Erythroblast (primary cell): ENCODE data around the gene ZNF222.

Experiments used
- DNase-seq, 2 experiments: peaks; one replicate each; lab custom pipeline; 2025; lab: John Stamatoyannopoulos, UW
- GATA1 ChIP-seq: IDR thresholded peaks from 2 replicates; pipeline ENCODE4 v1.6.1; 2011; ENCODE audit warnings: low read depth, mild to moderate bottlenecking, control low read depth, low read length, moderate library complexity
- POLR2A ChIP-seq: IDR thresholded peaks from 2 replicates; pipeline ENCODE4 v1.6.1; 2011; ENCODE audit warnings: mild to moderate bottlenecking, low read length

Gene ZNF222

DNA sequence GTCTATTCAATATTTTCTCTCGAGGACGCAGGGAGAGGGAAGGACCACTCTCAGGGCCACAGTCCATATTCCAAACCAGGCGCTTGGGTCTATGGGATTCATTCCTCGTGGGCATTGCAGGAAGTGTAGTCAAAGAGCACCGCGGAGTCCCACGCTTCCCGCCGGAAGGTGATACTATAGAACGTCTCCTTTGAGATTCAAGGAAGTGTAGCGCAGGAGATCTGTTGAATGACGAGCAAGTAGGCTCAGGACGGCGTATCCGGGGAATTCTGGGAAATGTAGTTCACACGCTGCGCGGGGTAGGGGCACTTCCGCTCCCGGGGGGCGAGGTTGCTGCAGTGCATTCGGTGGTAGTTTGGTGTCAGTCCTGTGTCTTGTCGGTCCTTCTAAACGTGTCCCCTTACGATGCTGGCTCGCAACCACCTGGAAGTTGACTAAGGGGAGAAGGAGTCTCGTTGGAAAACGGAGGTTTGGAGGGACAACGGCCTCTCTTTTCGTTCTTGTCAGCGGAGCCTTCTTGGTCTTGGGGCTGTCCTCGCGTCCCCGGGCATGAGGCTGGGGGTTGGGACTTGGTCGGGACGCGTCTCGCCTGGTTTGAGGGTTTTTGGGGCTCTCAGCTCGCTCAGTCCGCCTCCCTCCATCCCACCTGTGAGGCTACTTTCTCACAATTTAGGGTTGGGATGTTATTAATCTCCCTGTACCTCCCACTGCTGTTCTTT, 46.8 kb downstream of the ZNF222 start, which contains the start of gene ZNF284:
ZNF284 (plus strand) TSS at position 336 of the 719 bp plus-strand sequence. CDS start 4,231 bp downstream, outside the sequence.
- peak; percentile 65 for TF ChIP-seq POLR2A
- TF ChIP-seq GATA1: no peak
- peak; percentile 88 to 90 for DNase-seq

DNA sequence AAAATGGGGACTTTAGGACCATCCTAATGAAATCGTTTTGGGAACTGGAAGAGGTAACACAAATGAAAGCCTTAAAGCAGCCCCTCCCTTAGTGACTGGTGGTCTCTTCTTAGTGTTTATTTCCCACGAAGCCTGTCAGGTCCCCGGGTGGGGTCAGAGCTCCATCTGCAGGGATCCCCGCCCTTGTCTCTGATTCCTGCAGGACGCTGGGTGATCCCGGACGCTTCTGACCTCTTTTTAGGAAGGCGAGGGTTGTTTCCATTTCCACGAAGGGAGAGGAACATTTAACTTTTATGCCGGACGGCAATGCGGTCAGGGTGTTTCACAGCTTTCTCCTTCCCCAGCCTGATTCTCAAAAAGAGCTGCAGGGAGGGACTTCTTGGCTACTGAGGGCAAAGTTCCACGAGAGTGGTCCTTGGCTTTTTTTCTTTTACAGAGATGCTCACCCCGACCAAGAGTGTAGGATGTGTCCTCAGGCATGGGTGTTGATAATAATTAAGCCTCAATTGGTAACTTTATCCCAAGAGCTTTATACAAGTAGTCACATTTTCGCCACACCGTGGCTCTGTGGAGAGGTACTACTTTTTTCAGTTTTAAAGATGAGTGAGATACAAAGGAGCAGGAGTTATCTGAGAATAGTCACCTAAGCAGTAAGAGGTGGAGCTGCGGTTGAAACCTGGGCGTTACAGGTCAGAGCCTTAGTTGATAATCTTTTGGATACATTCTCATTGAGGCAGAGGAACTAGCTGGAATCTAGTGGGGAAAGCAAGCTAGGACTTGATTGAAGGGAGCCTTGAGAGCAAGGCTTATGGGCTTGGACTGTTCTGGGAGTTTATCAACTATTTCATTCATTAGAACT, 47.6 kb downstream of the ZNF222 start:
- TF ChIP-seq GATA1: no peak
- no peak for TF ChIP-seq POLR2A
- DNase-seq: peak in 1 of 2 experiments; percentile 33

- no peak for DNase-seq
- TF ChIP-seq POLR2A (no peak), GATA1 (no peak)
Observed at GRCh38 chr19:44076325-44076724, 51.1 kb downstream of the ZNF222 start.
